Mesothelial cell of epicardium (in vitro differentiated cells): ENCODE data around the gene SLC22A12. TPM values are rescaled to one million over a fixed set of nuclear protein-coding genes. Genes with fewer than 3 reads are reported as not detected.

Source experiments
- DNase-seq, 2 experiments: peaks; one replicate each; pipeline ENCODE4 v3.0.0; 2021; ENCODE audit warnings: low spot score in 2 of 2; ENCODE audit not compliant: unreplicated experiment in 2 of 2
- H3K27ac Mint-ChIP-seq: 2 replicates; pipeline ENCODE4 v1.8.0; 2021; ENCODE audit warnings: mixed read lengths
- H3K27me3 Mint-ChIP-seq: 2 replicates; pipeline ENCODE4 v1.8.0; 2021; ENCODE audit warnings: low read depth, mixed read lengths
- H3K36me3 Mint-ChIP-seq: 2 replicates; pipeline ENCODE4 v1.8.0; 2021; ENCODE audit warnings: mixed read lengths
- H3K4me1 Mint-ChIP-seq: 2 replicates; pipeline ENCODE4 v1.8.0; 2021; ENCODE audit warnings: mixed read lengths
- H3K4me3 Mint-ChIP-seq: 2 replicates; pipeline ENCODE4 v1.8.0; 2021; ENCODE audit warnings: mild to moderate bottlenecking, moderate library complexity, mixed read lengths
- H3K9me3 Mint-ChIP-seq: 2 replicates; pipeline ENCODE4 v1.8.0; 2021; ENCODE audit warnings: mixed read lengths
- CTCF ChIP-seq: fragments of 200-600 bp; sonication (generic); IDR thresholded peaks from one replicate; pipeline ENCODE4 v1.5.0; 2021; ENCODE audit warnings: antibody characterized with exemption; ENCODE audit not compliant: unreplicated experiment
- total RNA-seq: library from RNA; stranded (reverse); gene quantifications from 3 replicates; pipeline ENCODE4 v1.2.1, GENCODE V29; 2021

Gene SLC22A12
- total RNA-seq, 1 donor from 2014 or later = not detected

DNA sequence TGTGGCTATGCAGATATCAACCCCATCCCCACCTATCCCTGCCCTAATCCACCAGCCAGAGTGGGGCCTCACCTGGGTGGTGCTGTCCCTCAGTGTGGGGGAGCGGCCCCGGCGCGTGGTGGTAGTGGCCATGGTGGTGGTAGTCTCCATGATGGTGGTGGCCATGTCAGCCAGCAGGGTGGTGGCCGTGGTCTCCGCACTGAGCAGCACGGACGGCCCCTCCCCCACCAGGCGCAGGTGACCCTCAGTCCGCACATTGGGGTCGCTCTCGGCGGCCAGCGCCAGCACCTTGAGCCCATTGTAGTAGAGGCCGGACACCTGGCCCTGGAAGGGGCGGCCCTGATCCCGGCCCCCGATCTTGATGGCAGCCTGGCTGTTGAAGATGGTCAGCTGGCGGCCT, 31.7 kb downstream of the SLC22A12 start:
- no peak for DNase-seq
- Mint-ChIP-seq H3K9me3 (no peaks in the 10 kb centered on the region), H3K27me3 (peaks cover 2% of the 10 kb centered on the region), H3K4me1 (peaks cover 24% of the 10 kb centered on the region), H3K27ac (no peak overlapping the region), H3K4me3 (no peak overlapping the region), H3K36me3 (no peaks in the 10 kb centered on the region)
- TF ChIP-seq CTCF = no peak

GRCh38 chr11:64624883-64625481, 34.0 kb downstream of the SLC22A12 start:
- Mint-ChIP-seq H3K4me3 (no peak overlapping the region), H3K9me3 (no peaks in the 10 kb centered on the region), H3K27me3 (peaks cover 20% of the 10 kb centered on the region), H3K4me1 (peaks cover 12% of the 10 kb centered on the region), H3K36me3 (no peaks in the 10 kb centered on the region), H3K27ac (no peak overlapping the region)
- DNase-seq = no peak
- no peak for TF ChIP-seq CTCF

GRCh38 chr11:64626637-64627036, 35.6 kb downstream of the SLC22A12 start:
- Mint-ChIP-seq H3K4me1 (no peaks in the 10 kb centered on the region), H3K9me3 (no peaks in the 10 kb centered on the region), H3K27ac (no peak overlapping the region), H3K27me3 (peaks cover 35% of the 10 kb centered on the region), H3K36me3 (no peaks in the 10 kb centered on the region), H3K4me3 (no peak overlapping the region)
- DNase-seq = no peak
- no peak for TF ChIP-seq CTCF

GRCh38 chr11:64627371-64627770, 36.4 kb downstream of the SLC22A12 start:
- Mint-ChIP-seq H3K4me1 (no peaks in the 10 kb centered on the region), H3K9me3 (no peaks in the 10 kb centered on the region), H3K4me3 (no peak overlapping the region), H3K36me3 (no peaks in the 10 kb centered on the region), H3K27me3 (peaks cover 42% of the 10 kb centered on the region), H3K27ac (no peak overlapping the region)
- no peak for DNase-seq
- TF ChIP-seq CTCF = no peak

GRCh38 chr11:64628596-64628995, 37.6 kb downstream of the SLC22A12 start:
- H3K4me1 Mint-ChIP-seq = no peaks in the 10 kb centered on the region
- no peaks in the 10 kb centered on the region for H3K9me3 Mint-ChIP-seq
- no peak for TF ChIP-seq CTCF
- no peaks in the 10 kb centered on the region for H3K36me3 Mint-ChIP-seq
- DNase-seq = no peak
- peaks cover 50% of the 10 kb centered on the region for H3K27me3 Mint-ChIP-seq
- H3K27ac Mint-ChIP-seq = no peak overlapping the region
- H3K4me3 Mint-ChIP-seq = no peak overlapping the region

GRCh38 chr11:64629103-64629502, 38.1 kb downstream of the SLC22A12 start:
- no peaks in the 10 kb centered on the region for H3K9me3 Mint-ChIP-seq
- no peak for TF ChIP-seq CTCF
- no peak for DNase-seq
- H3K27ac Mint-ChIP-seq = no peak overlapping the region
- H3K27me3 Mint-ChIP-seq = peaks cover 53% of the 10 kb centered on the region
- no peaks in the 10 kb centered on the region for H3K36me3 Mint-ChIP-seq
- H3K4me1 Mint-ChIP-seq = no peaks in the 10 kb centered on the region
- no peak overlapping the region for H3K4me3 Mint-ChIP-seq
